ENCODE results near the gene ADAMTS2.

The ADAMTS2 gene

GRCh38 chr5:179263391-179264052 is 81.7 kb downstream of the ADAMTS2 start:
- no peak for DNase-seq

GRCh38 chr5:179262126-179262920 is 82.9 kb downstream of the ADAMTS2 start:
- no peak for DNase-seq

DNA sequence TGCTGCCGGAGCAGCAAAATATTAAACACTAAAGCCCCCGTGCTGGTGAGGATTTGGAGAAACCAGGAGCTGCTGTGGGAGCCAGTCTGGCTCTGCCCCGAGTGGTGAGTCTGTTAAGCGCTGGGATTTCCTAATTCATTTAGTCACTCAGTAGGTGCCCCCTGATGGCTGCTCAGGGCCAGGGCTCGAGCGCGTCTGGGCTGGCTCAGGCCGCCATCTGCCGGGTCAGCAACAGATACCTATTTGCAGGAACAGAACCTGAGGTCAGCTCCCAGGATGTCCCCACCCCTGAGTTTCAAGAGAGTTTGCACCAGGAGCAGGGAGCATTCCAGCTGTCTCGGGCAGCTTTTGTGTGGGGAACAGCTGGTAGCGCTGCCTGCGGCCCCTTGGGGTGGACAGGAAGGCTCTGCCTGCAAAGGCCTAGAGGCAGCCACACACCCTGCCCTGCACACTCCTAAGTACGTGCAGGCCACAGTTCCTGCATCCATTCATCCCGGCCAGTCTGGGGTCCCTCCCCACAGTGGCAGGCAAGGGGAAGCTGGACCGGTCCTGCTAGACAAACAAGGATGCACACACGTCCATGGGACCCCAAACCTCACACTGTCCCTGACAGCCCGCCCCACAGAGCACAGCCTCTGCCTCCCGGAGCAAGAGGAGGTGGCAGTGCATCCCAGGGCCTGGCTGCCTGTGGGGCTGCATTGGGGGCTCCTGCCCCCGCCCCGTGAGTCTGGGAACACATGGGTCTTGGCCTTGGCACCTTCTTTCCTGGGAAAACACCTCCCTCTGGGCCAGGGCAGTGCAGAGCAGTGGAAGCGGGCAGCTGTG is 83.7 kb downstream of the ADAMTS2 start:
- no peak for DNase-seq

GRCh38 chr5:179260324-179261070 is 84.8 kb downstream of the ADAMTS2 start:
- DNase-seq = no peak

GRCh38 chr5:179259731-179260323 is 85.4 kb downstream of the ADAMTS2 start:
- DNase-seq = no peak

GRCh38 chr5:179258922-179259730 is 86.1 kb downstream of the ADAMTS2 start:
- DNase-seq = no peak

DNA sequence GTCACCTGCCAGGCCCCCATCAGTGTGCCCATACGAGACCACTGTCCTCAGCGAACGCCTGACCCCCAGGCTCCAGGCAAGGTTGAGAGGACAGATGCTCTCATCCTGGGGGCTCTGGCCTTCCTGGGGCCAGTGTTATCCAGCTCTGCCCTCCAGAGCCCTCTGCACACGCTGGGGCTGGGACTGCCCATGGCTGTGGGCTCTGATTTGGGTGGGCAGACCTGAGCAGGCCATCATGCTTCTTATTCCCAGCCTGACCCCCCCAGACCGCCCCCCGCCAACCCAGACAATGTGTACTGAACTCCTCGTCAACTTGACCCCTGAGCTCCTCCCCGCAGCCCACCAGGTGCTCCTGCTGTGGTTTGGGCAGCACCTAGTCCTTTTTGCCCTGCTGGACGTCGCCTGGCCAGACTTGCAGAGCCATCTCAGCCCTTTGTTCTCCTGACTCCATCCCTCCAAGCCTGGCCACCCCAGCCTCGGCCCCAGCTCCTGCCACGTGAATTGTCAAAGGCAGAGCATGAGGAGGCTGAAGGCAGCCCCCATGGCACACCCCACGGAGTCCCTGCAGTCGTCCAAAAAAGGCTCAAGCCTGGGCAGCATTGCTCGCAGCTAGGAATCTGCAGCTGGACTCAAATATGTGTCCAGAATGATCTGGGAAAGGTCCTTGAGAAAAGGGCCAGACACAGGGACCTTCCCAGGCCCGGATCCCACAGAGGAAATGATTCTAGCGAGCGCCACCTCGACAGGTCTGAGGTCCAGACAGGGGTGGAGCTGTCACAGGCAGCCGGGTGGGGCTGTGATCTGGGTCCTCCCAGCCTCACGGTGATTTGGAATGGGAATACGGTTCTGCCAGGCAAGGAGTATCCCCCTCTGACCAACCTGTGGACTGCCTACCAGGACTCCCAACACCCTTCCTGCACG is 87.0 kb downstream of the ADAMTS2 start:
- no peak for DNase-seq

GRCh38 chr5:179257176-179257682 is 88.0 kb downstream of the ADAMTS2 start:
- DNase-seq = no peak

DNA sequence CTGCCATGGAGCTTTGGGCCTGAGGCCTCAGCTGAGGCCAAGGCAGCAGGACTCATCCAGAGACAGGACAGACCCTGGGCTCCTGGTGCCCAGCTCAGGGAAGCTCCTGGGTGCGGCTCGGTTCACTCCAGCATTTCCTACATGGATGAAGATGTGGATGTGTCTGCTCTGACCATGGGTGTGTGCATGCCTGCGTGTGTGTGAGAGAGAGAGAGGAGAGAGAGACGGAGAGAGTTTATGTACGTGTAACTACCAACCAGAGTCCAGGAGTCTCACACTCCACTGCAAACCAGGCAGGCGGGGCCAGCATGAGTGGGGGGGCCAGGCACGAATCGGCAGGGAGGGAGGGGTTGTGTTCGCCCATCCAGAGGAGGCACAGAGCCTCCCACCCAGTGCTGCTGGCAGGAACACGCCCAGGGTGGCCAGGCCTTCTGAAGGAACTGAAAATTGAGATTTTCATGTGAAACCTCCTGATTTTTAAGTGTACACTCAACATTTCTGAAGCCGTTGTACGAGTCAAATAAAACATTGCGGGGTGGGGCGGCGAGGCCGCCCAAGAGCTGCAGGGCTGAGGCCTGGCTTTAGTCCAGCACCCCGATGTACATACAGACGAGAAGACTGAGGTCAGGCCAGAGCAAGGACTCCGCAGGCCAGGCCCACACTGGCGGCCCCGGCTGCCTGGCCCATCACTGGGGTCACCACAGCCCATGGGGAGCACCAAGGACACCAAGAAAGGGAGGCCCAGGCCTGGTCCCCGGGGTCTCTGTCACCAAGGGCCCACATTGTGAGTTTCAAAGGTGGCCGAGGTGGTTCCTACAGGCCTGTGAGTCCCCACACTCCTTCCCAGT is 88.7 kb downstream of the ADAMTS2 start:
- no peak for DNase-seq

GRCh38 chr5:179255527-179256327 is 89.5 kb downstream of the ADAMTS2 start:
- DNase-seq = no peak

DNA sequence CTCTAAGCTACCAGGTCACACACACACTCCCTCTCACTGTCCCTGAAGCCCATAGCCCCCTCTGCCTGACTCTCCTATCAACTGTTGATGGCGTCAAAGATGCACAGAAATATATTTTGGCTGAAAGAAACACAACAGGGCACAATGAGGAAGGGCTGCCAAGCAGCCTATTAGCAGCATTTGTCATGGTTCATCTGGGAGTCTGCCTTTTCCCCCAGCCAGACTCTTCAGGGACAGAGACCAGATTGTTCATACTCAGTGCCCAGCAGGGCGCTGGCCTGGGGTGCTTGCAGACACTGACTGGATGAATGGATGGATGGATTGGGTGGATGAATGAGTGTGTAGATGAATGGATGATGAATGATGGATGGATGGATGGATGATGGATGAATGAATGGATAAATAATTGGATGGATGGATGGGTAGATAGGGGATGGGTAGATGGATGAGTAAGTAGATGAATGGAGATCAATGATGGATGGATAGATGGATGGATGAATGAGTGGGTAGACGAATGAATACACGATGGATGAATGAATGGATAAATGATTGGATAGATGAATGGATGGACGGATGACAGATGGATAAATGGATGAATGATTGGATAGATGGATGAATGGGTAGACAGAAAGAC is 90.5 kb downstream of the ADAMTS2 start:
- DNase-seq = no peak

DNA sequence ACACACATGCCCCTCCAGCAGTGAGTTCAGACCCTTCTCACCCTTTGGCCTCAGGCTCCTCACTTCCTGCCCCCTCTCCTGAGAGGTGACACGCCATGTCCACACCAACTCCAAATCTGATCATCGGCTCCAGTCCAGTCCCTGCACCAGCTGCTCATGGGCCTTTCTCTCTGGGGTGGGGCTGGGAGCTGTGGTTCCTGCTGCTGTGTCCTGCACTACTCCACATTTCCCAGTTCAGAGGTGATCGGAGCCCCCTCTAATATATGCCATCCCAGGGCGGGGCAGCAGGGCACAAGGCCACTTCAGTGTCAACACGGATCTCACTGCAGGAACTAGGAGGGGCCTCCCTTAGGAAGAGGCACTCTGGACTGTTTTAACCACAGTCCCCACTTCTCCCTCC is 91.5 kb downstream of the ADAMTS2 start:
- DNase-seq = no peak

DNA sequence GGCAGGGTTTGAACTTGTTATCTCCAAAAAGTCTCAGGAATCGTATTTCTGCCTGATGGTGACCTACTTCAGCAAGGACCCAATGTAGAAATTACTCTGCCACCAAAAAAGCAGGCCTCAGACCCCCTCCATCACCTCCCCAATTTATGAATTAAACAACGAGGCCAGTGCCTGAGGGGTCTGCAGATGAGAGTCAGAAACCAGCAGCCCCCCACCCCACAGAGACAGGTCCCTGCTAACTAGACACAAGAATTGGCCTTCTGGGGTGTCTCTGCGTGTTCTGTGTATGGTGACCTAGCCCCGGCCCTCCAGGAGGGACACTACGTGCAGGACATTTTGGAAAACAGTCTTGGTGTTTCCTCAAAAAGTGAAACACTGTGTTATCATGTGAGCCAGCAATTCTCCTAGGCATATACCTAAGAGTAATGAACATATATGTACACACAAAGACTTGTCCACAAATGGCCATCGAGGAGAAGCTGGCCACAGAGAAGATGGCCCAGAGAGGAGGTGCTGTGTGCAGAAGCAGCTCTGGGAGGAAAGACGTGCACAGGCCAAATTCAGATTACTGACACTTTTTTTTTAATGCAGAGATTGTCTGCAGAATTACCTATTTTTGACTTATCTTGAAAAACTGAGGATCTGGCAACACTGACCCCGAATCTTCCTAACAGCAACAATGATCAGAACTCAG is 93.8 kb downstream of the ADAMTS2 start:
- no peak for DNase-seq

DNA sequence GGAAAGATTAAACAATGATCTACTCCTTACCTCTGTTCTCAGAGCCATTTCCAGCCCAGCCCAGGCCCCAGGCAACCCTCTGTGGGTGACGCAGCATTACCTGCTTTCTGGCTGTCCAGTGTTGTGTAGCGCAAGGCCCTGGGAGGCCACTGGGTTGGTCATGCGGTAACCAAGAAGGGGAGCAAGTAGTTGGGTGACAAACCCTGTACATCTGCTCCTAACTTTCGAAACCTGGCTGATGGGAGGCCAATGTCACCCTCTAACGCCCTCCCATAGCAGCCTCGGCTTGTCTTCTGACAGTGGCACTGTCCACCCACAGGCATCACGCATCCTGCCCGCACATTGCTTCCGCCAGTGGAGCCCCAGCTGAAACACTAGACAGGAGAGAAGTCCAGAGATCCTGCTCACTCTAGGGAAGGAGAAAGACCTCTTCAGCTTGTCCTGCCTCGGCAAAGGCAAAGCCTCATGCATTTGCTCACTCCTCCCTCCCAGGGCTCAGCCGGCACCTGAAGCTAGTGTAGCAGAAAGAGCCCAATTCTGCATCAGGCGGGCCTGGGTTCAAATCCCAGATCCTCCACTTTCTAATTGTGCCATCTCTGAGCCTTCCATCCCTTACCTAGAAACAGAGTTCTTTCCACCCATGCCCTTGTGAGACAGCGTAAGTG is 94.6 kb downstream of the ADAMTS2 start:
- DNase-seq = no peak

- DNase-seq = no peak
Measured at GRCh38 chr5:179246227-179246626, 99.0 kb downstream of the ADAMTS2 start.

GRCh38 chr5:179245031-179245430 is 100.2 kb downstream of the ADAMTS2 start:
- no peak for DNase-seq

DNA sequence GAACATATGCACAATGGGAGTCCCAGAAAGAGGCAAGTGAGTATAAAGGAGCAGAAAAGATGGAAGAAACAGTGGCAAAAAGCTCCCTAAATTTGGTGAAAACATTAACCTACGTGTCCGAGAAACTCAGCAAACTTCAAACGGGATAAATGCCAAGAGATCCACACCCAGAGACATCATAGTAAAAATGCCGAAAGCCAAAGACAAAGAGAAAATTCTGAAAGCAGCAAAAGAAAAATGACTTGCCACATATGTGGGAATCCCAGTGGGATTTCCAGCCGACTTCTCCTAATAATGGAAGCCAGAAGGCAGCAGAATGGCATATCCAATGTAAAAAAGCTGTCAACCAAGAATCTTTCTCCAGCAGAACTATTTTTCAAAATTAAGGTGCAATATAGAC is 101.2 kb downstream of the ADAMTS2 start:
- no peak for DNase-seq

Measured in stimulated activated naive CD4-positive, alpha-beta T cell (primary cell).